ENCODE results near the gene PBX1. TPM values are rescaled to one million over a fixed set of nuclear protein-coding genes. Genes with fewer than 3 reads are reported as not detected.
A peak's percentile ranks its signal among the peaks of the same experiment; 100 is the strongest.

The PBX1 gene
- total and polyA plus RNA-seq, 12 donors = 13.3 to 91.8 (median 62.7) TPM

DNA sequence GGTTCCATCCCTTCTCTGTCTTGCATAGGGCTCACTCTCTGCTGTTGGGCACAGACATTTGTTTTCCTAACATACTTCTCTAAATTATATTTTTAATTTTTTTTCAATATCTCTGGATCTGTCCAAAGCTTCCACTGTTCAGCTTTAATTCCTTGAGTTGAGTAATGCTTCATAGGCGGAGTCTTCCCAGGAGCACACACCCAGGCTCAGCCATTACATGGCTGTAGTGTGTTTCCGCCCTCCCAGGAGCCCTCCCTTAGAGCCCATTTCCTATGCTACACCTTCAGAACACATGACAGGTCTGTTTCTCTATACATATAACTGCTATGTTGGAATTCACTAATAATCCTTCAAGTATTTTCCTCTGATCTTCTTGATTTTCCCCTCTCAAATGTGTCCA is 297.4 kb downstream of the PBX1 start:
- Histone ChIP-seq H3K36me3 (no peaks in the 10 kb centered on the region), H3K4me3 (no peak overlapping the region), H3K27me3 (no peaks in the 10 kb centered on the region), H3K27ac (peak overlapping the region in 6 of 10 donors; percentile 27 to 66 (median 53)), H3K9me3 (no peaks in the 10 kb centered on the region), H3K4me1 (peaks cover 0 to 38% (median 30%) of the 10 kb centered on the region in 9 donors)
- TF ChIP-seq, protein P1, sequence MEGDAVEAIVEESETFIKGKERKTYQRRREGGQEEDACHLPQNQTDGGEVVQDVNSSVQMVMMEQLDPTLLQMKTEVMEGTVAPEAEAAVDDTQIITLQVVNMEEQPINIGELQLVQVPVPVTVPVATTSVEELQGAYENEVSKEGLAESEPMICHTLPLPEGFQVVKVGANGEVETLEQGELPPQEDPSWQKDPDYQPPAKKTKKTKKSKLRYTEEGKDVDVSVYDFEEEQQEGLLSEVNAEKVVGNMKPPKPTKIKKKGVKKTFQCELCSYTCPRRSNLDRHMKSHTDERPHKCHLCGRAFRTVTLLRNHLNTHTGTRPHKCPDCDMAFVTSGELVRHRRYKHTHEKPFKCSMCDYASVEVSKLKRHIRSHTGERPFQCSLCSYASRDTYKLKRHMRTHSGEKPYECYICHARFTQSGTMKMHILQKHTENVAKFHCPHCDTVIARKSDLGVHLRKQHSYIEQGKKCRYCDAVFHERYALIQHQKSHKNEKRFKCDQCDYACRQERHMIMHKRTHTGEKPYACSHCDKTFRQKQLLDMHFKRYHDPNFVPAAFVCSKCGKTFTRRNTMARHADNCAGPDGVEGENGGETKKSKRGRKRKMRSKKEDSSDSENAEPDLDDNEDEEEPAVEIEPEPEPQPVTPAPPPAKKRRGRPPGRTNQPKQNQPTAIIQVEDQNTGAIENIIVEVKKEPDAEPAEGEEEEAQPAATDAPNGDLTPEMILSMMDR (IDR thresholded peaks at IDR 0.05) = no peak
- DNase-seq = no peak
- ATAC-seq = no peak
- intact Hi-C loops (cut with DNase I) = loop anchor here in 2 of 10 donors (5.0 to 10.0 kb wide), 2 partner anchors 48 to 96 kb away; no protein-coding TSS in a partner anchor
- WGBS, 2 donors = 94 to 97% methylated on average over 2 of the region's 2 CpGs

- intact Hi-C loops (cut with DNase I) = loop anchor here in 2 of 10 donors (5.0 to 10.0 kb wide), 2 partner anchors 47 to 95 kb away; no protein-coding TSS in a partner anchor
- no peak overlapping the region for H3K4me3 ChIP-seq
- H3K27ac ChIP-seq = peak overlapping the region in 9 of 10 donors; percentile 4 to 66 (median 46)
- TF ChIP-seq, protein P1 (IDR thresholded peaks at IDR 0.05) = no peak
- ATAC-seq (peak in 3 of 8 donors; percentile 37 to 60 (median 53)), DNase-seq (no peak)
- WGBS, 2 donors = 68 to 78% methylated on average over 1 of the region's 1 CpG
- no peaks in the 10 kb centered on the region for H3K27me3 ChIP-seq
- peaks cover 0 to 3% (median 0%) of the 10 kb centered on the region in 11 donors for H3K9me3 ChIP-seq
- H3K4me1 ChIP-seq = peaks cover 0 to 38% (median 30%) of the 10 kb centered on the region in 9 donors
- H3K36me3 ChIP-seq = no peaks in the 10 kb centered on the region
These were observed 298.5 kb downstream of the PBX1 start for GRCh38 chr1:164857439-164857838.

DNA sequence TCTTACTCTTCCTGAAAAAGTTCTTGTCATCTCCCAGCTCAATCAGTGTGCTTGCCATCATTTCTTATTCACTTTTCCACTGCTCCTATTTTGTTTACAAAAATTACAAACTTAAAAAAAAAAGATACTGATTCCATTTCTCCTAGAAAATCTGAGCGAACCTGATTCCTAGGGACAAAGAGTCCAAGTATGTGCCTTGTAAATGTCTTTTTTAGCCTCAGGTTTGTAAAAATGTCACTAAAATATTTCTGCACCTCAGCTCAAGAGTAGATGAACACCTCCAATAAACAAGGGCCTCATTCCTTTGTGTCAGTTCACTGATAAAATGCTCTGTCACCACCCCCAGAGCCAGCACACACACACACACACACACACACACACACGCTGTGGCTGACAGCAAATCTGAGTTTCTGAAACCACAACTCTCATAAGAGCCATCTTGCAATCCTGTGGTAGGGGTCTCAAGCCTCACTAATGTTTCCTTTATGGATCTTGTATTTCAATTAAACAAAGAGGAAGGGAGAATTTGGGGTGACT is 299.2 kb downstream of the PBX1 start:
- no peak overlapping the region for H3K4me3 ChIP-seq
- H3K9me3 ChIP-seq = peaks cover 0 to 3% (median 0%) of the 10 kb centered on the region in 11 donors
- ATAC-seq (peak in 5 of 8 donors; percentile 49 to 79 (median 68)), DNase-seq (peak; percentile 16 to 28)
- H3K27me3 ChIP-seq = no peaks in the 10 kb centered on the region
- WGBS, 2 donors = 49 to 68% methylated on average over 2 of the region's 2 CpGs
- TF ChIP-seq, protein P1 (IDR thresholded peaks at IDR 0.05) = no peak
- peaks cover 0 to 38% (median 30%) of the 10 kb centered on the region in 9 donors for H3K4me1 ChIP-seq
- peak overlapping the region in 7 of 10 donors; percentile 4 to 66 (median 48) for H3K27ac ChIP-seq
- intact Hi-C loops (cut with DNase I) = loop anchor here in 2 of 10 donors (5.0 to 10.0 kb wide), 2 partner anchors 47 to 94 kb away; no protein-coding TSS in a partner anchor
- no peaks in the 10 kb centered on the region for H3K36me3 ChIP-seq

DNA sequence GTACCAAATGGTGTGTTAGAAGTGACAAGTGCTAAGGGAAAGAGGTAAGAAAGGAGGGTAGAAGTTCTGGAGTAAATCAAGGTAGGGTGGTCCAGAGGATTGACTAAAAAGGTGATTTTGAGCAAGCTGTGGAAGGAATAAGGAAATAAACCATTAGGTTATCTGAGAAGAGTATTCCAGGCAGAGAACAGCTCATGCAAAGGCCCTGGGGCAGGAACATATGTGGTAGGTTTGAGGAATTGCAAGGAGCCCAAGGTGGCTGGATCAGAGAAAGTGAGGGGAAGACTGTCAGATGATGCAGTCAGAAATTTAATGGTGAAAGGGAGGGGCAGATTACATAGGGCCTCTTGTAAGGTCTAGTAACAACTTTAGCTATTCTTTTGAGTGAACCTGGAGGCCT is 302.6 kb downstream of the PBX1 start:
- H3K27me3 ChIP-seq = no peaks in the 10 kb centered on the region
- DNase-seq (no peak), ATAC-seq (no peak)
- peaks cover 0 to 3% (median 0%) of the 10 kb centered on the region in 11 donors for H3K9me3 ChIP-seq
- H3K27ac ChIP-seq = no peak overlapping the region
- H3K4me3 ChIP-seq = no peak overlapping the region
- H3K36me3 ChIP-seq = no peaks in the 10 kb centered on the region
- peaks cover 0 to 26% (median 19%) of the 10 kb centered on the region in 9 donors for H3K4me1 ChIP-seq
- TF ChIP-seq, protein P1 (IDR thresholded peaks at IDR 0.05) = no peak
- intact Hi-C loops (cut with DNase I) = no loop called here

Data from heart right ventricle (tissue), 16 donors.